ENCODE data around the gene AOC3. TPM values are rescaled to one million over a fixed set of nuclear protein-coding genes. Genes with fewer than 3 reads are reported as not detected.
"Not testable (repeated sequence)": the region's sequence is repeated elsewhere in the genome, so short reads cannot be mapped to it uniquely, and the experiment has no call there.

The AOC3 gene
- total RNA-seq, 2 experiments from 2014 or later, result 1.0 to 1.4 TPM

DNA sequence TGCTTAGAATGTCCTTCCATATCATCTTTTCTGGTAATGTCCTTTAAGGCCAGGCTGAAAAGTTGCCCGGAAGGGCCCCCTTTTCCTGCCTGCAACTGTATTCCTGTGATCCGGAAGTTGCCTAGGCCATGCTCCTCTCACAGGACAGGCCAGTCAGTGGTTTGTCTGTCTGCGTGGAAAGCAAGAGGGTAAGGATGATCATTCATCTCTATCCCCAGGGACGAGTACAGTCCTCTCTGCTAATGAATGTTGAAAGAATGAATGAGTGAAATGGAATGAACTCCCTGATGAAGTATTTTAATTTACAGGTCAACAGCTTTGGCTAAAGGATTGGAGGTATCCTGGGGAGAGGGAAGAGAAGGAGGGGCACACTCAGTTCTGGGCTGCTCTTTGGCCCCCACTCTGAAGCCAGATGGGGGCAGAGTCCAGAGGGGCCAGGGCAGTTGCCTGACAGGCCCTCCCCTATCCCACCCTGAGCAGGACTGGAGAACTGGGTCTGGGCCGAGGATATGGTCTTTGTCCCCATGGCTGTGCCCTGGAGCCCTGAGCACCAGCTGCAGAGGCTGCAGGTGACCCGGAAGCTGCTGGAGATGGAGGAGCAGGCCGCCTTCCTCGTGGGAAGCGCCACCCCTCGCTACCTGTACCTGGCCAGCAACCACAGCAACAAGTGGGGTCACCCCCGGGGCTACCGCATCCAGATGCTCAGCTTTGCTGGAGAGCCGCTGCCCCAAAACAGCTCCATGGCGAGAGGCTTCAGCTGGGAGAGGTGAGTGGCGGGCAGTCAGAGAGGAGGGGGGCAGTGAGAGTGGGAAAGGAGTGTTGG lies 3.2 kb downstream of the AOC3 start:
- H3K4me1 Mint-ChIP-seq (ENCODE audit: low read depth), result no peaks in the 10 kb centered on the region
- ChIA-PET CTCF (no interaction called here), POLR2A (no interaction called here)
- ATAC-seq (no peak), DNase-seq (no peak)
- H3K27ac Mint-ChIP-seq, result no peak overlapping the region
- H3K36me3 Mint-ChIP-seq (ENCODE audit: low read depth), result no peaks in the 10 kb centered on the region
- no peak overlapping the region for H3K4me3 Mint-ChIP-seq
- H3K27me3 Mint-ChIP-seq (ENCODE audit: low read depth), result no peaks in the 10 kb centered on the region
- no peaks in the 10 kb centered on the region for H3K9me3 Mint-ChIP-seq (ENCODE audit: insufficient read depth)

GRCh38 chr17:42855048-42855596 lies 4.1 kb downstream of the AOC3 start:
- POLR2A ChIA-PET, result no interaction called here

DNA sequence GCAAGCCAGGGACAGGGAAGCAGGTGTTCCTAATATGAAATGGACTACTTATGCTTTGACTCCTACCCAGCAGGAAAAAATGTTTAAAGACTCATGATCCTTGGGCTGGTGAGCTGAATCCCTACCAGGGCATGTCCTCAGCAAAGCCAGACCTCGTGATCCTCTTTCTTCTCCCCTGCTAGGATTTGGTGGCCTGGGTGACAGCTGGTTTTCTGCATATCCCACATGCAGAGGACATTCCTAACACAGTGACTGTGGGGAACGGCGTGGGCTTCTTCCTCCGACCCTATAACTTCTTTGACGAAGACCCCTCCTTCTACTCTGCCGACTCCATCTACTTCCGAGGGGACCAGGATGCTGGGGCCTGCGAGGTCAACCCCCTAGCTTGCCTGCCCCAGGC lies 5.1 kb downstream of the AOC3 start:
- H3K36me3 Mint-ChIP-seq (ENCODE audit: low read depth); DNase-seq; H3K4me1 Mint-ChIP-seq (ENCODE audit: low read depth); H3K27ac Mint-ChIP-seq; ATAC-seq; H3K4me3 Mint-ChIP-seq; H3K27me3 Mint-ChIP-seq (ENCODE audit: low read depth); CTCF ChIA-PET; H3K9me3 Mint-ChIP-seq (ENCODE audit: insufficient read depth): not testable (repeated sequence)
- POLR2A ChIA-PET, result interaction anchor here (1.5 kb wide), 1 partner anchor 12 kb away, joined by 3 read pairs; the partner anchor contains the start of gene AOC2

More at GRCh38 chr17:42855048-42855596, 4.1 kb downstream of the AOC3 start:
- Mint-ChIP-seq H3K27me3 (ENCODE audit: low read depth) (peaks cover 1% of the 10 kb centered on the region), H3K4me1 (ENCODE audit: low read depth) (no peaks in the 10 kb centered on the region), H3K27ac (no peak overlapping the region), H3K4me3 (no peak overlapping the region), H3K36me3 (ENCODE audit: low read depth) (no peaks in the 10 kb centered on the region), H3K9me3 (ENCODE audit: insufficient read depth) (no peaks in the 10 kb centered on the region)
- no peak for DNase-seq
- no peak for ATAC-seq
- CTCF ChIA-PET, result no interaction called here

- H3K9me3 Mint-ChIP-seq (ENCODE audit: insufficient read depth); H3K4me1 Mint-ChIP-seq (ENCODE audit: low read depth); H3K36me3 Mint-ChIP-seq (ENCODE audit: low read depth); H3K4me3 Mint-ChIP-seq; H3K27ac Mint-ChIP-seq; ATAC-seq; CTCF ChIA-PET; DNase-seq; H3K27me3 Mint-ChIP-seq (ENCODE audit: low read depth): not testable (repeated sequence)
- POLR2A ChIA-PET, result interaction anchor here (1.5 kb wide), 1 partner anchor 13 kb away, joined by 3 read pairs; the partner anchor contains the start of gene AOC2
These were observed 5.5 kb downstream of the AOC3 start for GRCh38 chr17:42856516-42856915.

- H3K27ac Mint-ChIP-seq, result no peak overlapping the region
- no peaks in the 10 kb centered on the region for H3K4me1 Mint-ChIP-seq (ENCODE audit: low read depth)
- ChIA-PET CTCF (no interaction called here), POLR2A (interaction anchor here (1.5 kb wide), 1 partner anchor 13 kb away, joined by 3 read pairs; the partner anchor contains the start of gene AOC2)
- H3K36me3 Mint-ChIP-seq (ENCODE audit: low read depth), result no peaks in the 10 kb centered on the region
- DNase-seq (no peak), ATAC-seq (no peak)
- H3K27me3 Mint-ChIP-seq (ENCODE audit: low read depth), result peaks cover 2% of the 10 kb centered on the region
- H3K9me3 Mint-ChIP-seq (ENCODE audit: insufficient read depth), result no peaks in the 10 kb centered on the region
- no peak overlapping the region for H3K4me3 Mint-ChIP-seq
These were observed 6.4 kb downstream of the AOC3 start for GRCh38 chr17:42857389-42857788.

GRCh38 chr17:42865638-42866094 lies 14.7 kb downstream of the AOC3 start:
- Mint-ChIP-seq H3K4me1 (ENCODE audit: low read depth) (no peaks in the 10 kb centered on the region), H3K9me3 (ENCODE audit: insufficient read depth) (no peaks in the 10 kb centered on the region), H3K36me3 (ENCODE audit: low read depth) (no peaks in the 10 kb centered on the region), H3K4me3 (no peak overlapping the region), H3K27me3 (ENCODE audit: low read depth) (peaks cover 9% of the 10 kb centered on the region), H3K27ac (no peak overlapping the region)
- CTCF ChIA-PET, result interaction anchor here (0.9 kb wide), 1 partner anchor 17 kb away, joined by 3 read pairs; no protein-coding TSS in a partner anchor
- no peak for ATAC-seq
- DNase-seq, result no peak
- POLR2A ChIA-PET, result no interaction called here

DNA sequence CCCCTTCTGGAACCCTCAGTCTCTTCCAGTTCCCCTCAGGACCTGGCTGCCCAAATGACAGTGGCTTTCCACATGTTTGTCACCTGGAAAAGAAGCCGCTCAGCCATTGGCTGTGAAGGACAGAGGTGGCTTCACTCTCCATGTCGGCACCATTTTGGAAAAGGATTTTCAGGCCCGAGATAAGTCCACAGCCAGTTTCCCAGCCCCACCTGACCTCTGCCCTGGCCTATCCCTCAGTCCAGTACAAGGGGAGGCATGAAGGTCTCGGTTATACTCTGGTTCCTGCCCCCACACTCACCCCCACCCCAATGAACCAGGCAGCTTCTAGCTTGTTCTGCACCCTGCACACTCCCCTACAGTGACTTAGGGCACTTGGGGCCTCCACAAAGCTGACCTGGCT lies 15.2 kb downstream of the AOC3 start:
- Mint-ChIP-seq H3K27me3 (ENCODE audit: low read depth) (peaks cover 9% of the 10 kb centered on the region), H3K4me3 (no peak overlapping the region), H3K4me1 (ENCODE audit: low read depth) (no peaks in the 10 kb centered on the region), H3K27ac (no peak overlapping the region), H3K36me3 (ENCODE audit: low read depth) (no peaks in the 10 kb centered on the region), H3K9me3 (ENCODE audit: insufficient read depth) (no peaks in the 10 kb centered on the region)
- POLR2A ChIA-PET, result no interaction called here
- CTCF ChIA-PET, result no interaction called here
- ATAC-seq (no peak), DNase-seq (no peak)

DNA sequence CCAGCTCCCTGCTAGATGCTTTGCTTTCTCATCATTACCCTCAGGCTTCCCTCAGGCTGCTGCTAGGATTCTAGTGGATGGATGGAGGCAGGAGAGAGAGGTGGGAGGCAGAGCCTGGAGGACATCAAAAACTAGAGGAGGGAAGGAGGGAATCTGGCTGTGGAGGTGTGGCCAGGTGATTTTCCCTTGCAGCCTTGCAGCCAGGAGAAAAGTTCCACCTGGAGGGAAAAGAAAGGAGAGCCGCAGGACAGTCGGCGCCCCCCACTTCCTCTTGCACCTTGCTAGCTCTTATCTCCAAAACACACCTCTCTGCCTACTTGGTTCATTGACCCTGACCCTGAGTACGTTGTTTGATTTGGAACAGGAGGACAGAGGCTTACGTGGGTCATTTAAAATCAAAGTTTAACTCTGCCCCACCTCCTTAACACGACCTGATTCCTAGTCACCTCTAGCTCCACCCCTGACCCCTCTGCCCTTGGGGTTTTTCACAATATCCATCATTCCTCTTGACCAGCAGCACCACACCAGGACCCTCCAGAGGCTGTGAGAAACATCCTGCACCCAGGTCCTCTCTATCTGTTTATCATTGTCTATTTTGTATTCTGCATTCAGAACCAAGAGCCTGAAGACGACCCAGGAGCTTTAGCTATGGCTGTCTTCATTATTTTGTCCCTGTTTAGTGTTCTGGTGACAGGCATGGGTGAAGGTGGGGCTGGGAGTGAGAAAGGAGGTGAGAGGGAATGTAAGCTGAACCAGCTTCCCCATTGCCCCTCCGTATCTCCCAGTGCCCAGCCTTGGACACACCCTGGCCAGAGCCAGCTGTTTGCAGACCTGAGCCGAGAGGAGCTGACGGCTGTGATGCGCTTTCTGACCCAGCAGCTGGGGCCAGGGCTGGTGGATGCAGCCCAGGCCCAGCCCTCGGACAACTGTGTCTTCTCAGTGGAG lies 15.9 kb downstream of the AOC3 start:
- DNase-seq, result no peak
- ChIA-PET CTCF (no interaction called here), POLR2A (no interaction called here)
- ATAC-seq, result no peak
- Mint-ChIP-seq H3K4me1 (ENCODE audit: low read depth) (no peaks in the 10 kb centered on the region), H3K27ac (no peak overlapping the region), H3K27me3 (ENCODE audit: low read depth) (peaks cover 9% of the 10 kb centered on the region), H3K36me3 (ENCODE audit: low read depth) (no peaks in the 10 kb centered on the region), H3K4me3 (no peak overlapping the region), H3K9me3 (ENCODE audit: insufficient read depth) (no peaks in the 10 kb centered on the region)

- DNase-seq; H3K36me3 Mint-ChIP-seq (ENCODE audit: low read depth); H3K27ac Mint-ChIP-seq; H3K4me3 Mint-ChIP-seq; POLR2A ChIA-PET; H3K27me3 Mint-ChIP-seq (ENCODE audit: low read depth); ATAC-seq; CTCF ChIA-PET; H3K9me3 Mint-ChIP-seq (ENCODE audit: insufficient read depth); H3K4me1 Mint-ChIP-seq (ENCODE audit: low read depth): not testable (repeated sequence)
These were observed 16.8 kb downstream of the AOC3 start for GRCh38 chr17:42867694-42868261.

GRCh38 chr17:42868338-42868737 lies 17.3 kb downstream of the AOC3 start:
- Mint-ChIP-seq H3K27ac (no peak overlapping the region), H3K4me1 (ENCODE audit: low read depth) (no peaks in the 10 kb centered on the region), H3K4me3 (no peak overlapping the region), H3K27me3 (ENCODE audit: low read depth) (peaks cover 7% of the 10 kb centered on the region), H3K9me3 (ENCODE audit: insufficient read depth) (no peaks in the 10 kb centered on the region), H3K36me3 (ENCODE audit: low read depth) (no peaks in the 10 kb centered on the region)
- ChIA-PET CTCF (no interaction called here), POLR2A (no interaction called here)
- DNase-seq, result no peak
- ATAC-seq, result no peak

GRCh38 chr17:42871647-42872046 lies 20.6 kb downstream of the AOC3 start:
- no peak overlapping the region for H3K27ac Mint-ChIP-seq
- DNase-seq (no peak), ATAC-seq (no peak)
- H3K4me3 Mint-ChIP-seq, result no peak overlapping the region
- POLR2A ChIA-PET, result no interaction called here
- no peaks in the 10 kb centered on the region for H3K9me3 Mint-ChIP-seq (ENCODE audit: insufficient read depth)
- peaks cover 9% of the 10 kb centered on the region for H3K27me3 Mint-ChIP-seq (ENCODE audit: low read depth)
- no peaks in the 10 kb centered on the region for H3K4me1 Mint-ChIP-seq (ENCODE audit: low read depth)
- H3K36me3 Mint-ChIP-seq (ENCODE audit: low read depth), result no peaks in the 10 kb centered on the region
- CTCF ChIA-PET, result no interaction called here

All from activated CD8-positive, alpha-beta T cell treated with anti-CD3 and anti-CD28 coated beads, Interleukin-2, amount 10 ng/mL, durations not matched to agents 7 days and 5 days (primary cell).